Measurements from ENCODE around the gene ITGAD.
A peak's percentile ranks its signal among the peaks of the same experiment; 100 is the strongest.

The ITGAD gene

DNA sequence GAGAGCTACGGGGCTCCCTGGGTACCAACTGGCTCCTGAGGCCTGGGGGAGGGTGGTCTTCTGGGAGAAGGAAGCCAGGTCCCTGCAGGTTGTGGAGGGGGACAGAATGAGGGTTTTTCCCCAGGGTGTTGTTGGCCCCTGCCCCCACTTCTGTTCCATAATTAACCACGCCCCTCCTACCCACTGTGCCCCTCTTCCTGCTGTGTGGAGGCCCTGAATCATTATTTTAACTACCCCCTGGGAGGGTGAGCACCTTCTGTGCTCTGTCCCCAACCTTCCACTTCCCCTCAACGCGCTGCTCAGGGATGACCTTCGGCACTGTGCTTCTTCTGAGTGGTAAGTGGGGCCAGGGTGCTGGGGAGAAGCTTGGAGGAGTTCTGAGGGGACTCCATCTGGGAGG lies at the start of gene ITGAD:
Gene ITGAD (plus strand): TSS at position 280 of the 400 bp plus-strand sequence. CDS start 26 bp downstream, at position 306.
- Mint-ChIP-seq H3K27ac (no peak within 1 kb of the TSS), H3K27me3 (peaks cover 22% of the 10 kb centered on the region), H3K9me3 (no peaks in the 10 kb centered on the region), H3K4me1 (no peaks in the 10 kb centered on the region), H3K36me3 (no peaks in the 10 kb centered on the region), H3K4me3 (no peak within 1 kb of the TSS)
- no peak for DNase-seq
- CTCF ChIA-PET: no interaction called here

DNA sequence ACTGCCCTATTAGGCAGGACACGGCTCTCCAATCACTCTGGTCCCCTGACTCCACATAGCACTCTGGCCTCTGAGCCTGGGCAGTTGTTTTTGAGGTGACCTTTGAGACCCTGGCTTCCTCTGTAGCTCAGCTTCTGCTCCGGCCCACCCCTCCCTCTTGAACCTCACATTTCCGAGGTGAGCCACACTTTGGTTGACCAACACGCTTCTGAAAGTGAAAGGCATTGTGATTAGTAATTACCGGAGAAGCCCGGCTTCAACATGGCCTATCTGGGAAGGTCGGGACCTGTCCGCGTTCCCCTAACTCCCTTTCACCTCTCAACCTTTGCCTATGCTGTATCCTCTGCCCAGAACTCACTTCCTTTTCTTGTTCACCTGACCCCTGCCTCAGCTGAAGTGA lies 48.4 kb upstream of the ITGAD start:
- Mint-ChIP-seq H3K4me1 (peaks cover 9% of the 10 kb centered on the region), H3K27me3 (peaks cover 33% of the 10 kb centered on the region), H3K27ac (no peak overlapping the region), H3K4me3 (no peak overlapping the region), H3K36me3 (no peaks in the 10 kb centered on the region), H3K9me3 (no peaks in the 10 kb centered on the region)
- CTCF ChIA-PET: no interaction called here
- no peak for DNase-seq

DNA sequence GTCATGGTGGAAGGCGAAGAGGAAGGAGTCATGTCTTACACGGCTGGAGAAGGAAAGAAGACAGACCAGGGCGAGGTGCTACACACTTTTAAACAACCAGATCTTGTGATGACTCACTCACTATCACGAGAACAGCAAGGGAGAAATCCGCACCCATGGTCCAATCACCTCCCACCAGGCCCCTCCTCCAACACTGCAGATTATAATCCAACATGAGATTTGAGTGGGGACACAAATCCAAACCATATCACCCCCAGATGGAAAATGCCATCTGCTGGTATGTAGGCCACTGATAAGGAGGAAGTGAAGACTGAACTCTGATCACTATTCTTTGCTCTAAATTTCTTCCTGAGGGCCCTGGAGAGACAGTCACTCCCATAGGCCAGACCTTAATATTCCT lies 45.7 kb upstream of the ITGAD start:
- CTCF ChIA-PET: no interaction called here
- no peaks in the 10 kb centered on the region for H3K36me3 Mint-ChIP-seq
- H3K4me1 Mint-ChIP-seq: peaks cover 24% of the 10 kb centered on the region
- no peaks in the 10 kb centered on the region for H3K9me3 Mint-ChIP-seq
- H3K27ac Mint-ChIP-seq: no peak overlapping the region
- no peak overlapping the region for H3K4me3 Mint-ChIP-seq
- no peak for DNase-seq
- H3K27me3 Mint-ChIP-seq: peaks cover 42% of the 10 kb centered on the region

DNA sequence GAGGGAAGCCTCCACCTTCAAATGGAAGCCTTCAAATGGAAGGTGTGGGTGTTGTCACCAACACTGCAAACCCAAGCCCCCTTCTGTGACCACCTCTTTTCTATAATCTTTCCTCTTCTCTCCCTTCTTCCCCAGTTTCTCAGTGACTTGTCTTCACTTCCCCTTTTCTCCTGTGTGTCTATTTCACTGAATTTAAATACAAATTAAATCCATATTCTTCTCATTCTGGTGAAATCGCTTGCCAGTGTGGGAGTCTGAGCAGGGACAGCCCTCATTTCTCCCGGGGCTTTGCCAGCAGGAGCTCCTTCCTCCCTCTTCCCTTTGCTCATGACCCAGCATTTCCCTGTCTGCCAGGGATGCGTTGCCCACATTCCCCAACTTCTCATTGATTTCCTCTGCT lies 44.6 kb upstream of the ITGAD start:
- no peak for DNase-seq
- Mint-ChIP-seq H3K27me3 (peaks cover 44% of the 10 kb centered on the region), H3K36me3 (no peaks in the 10 kb centered on the region), H3K4me3 (no peak overlapping the region), H3K4me1 (peaks cover 34% of the 10 kb centered on the region), H3K27ac (no peak overlapping the region), H3K9me3 (no peaks in the 10 kb centered on the region)
- CTCF ChIA-PET: no interaction called here

DNA sequence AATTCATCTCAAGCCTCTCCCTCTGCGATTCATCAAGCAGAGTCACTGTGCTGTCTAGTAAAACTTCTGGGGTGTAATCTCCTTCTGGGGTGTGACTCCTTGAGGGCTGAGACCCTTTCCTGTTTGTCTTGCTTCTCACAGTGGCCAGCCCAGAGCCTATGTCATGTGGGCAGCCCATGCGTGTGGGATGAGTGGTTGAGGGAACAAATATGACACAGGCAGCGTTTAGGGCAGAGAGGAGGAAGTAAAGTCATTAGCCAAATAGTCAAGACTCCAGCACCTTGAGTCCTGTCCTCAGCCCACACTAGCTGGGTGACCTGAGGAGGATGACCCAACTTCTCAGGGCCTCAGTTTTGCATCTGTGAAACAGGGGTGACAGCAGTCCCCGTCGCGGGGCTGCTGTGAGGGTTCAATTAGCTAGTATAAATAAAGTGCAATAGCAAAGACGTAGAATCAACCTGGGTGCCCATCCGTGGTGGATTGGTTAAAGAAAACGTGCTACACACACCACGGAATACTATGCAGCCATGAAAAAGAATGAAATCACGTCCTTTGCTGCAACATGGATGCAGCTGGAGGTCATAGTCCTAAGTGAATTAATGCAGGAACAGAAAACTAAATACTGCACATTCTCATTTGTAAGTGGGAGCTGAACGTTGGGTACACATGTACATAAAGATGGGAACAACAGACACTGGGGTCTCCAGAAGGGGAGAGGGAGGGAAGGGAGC lies 42.7 kb upstream of the ITGAD start:
- no peak for DNase-seq
- CTCF ChIA-PET: no interaction called here
- Mint-ChIP-seq H3K36me3 (no peaks in the 10 kb centered on the region), H3K4me1 (peaks cover 45% of the 10 kb centered on the region), H3K27ac (no peak overlapping the region), H3K4me3 (no peak overlapping the region), H3K27me3 (peaks cover 41% of the 10 kb centered on the region), H3K9me3 (no peaks in the 10 kb centered on the region)

DNA sequence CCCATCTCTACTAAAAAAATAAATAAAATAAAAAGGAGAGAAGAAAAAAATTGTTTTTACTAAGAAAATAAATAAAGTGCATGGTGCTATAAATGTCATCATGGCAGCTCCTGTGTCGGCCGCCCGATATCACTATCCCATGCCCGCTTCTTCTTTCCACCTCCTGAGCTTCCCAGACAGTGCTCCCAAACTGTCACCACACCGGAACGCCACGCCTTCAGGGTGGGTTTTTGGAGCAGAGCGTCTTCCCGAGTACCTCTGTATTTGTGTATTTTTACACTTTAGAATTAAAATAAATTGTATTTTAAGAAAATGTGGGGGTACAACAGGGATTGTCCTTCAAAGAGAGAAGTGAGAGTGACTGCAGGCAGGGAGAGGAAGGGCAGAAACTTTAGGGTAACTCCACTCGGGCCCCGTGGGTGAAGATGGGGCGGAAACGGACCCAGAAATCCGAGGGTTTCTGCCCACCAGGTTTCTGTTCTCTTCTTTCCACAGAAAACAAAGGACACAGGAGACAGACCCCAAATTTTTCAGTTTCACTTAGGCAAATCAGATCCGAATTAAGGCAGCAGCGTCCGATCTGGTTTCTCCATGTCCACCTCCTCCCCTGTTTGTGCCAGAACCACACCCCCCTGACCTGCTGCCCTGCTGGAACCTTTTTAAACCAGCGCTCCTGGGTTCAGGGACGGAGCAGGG lies 41.7 kb upstream of the ITGAD start:
- Mint-ChIP-seq H3K4me1 (peaks cover 53% of the 10 kb centered on the region), H3K9me3 (no peaks in the 10 kb centered on the region), H3K27ac (no peak overlapping the region), H3K27me3 (peaks cover 40% of the 10 kb centered on the region), H3K4me3 (no peak overlapping the region), H3K36me3 (no peaks in the 10 kb centered on the region)
- CTCF ChIA-PET: no interaction called here
- DNase-seq: no peak

DNA sequence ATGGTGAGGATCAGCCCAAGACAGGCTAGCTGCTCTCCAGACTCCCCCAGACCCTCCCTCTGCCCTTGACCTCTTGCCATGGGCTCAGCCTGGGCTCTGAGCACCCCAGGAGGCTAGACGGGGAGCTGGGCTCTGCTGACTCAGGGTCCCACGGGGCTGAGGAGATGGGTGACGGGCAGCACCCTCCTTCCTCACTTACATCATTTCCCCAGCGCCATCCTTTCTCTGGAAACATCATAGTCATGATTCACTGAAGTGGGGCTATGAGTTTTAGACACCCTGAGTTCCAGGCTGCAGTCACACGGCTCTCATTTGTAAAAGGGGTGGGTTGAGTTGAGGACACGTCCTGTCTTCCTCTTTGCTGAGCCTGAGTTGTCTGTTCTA lies 41.2 kb upstream of the ITGAD start:
- H3K4me3 Mint-ChIP-seq: no peak overlapping the region
- no peaks in the 10 kb centered on the region for H3K36me3 Mint-ChIP-seq
- H3K4me1 Mint-ChIP-seq: peaks cover 56% of the 10 kb centered on the region
- CTCF ChIA-PET: no interaction called here
- no peaks in the 10 kb centered on the region for H3K9me3 Mint-ChIP-seq
- H3K27me3 Mint-ChIP-seq: peaks cover 35% of the 10 kb centered on the region
- DNase-seq: no peak
- H3K27ac Mint-ChIP-seq: no peak overlapping the region

DNA sequence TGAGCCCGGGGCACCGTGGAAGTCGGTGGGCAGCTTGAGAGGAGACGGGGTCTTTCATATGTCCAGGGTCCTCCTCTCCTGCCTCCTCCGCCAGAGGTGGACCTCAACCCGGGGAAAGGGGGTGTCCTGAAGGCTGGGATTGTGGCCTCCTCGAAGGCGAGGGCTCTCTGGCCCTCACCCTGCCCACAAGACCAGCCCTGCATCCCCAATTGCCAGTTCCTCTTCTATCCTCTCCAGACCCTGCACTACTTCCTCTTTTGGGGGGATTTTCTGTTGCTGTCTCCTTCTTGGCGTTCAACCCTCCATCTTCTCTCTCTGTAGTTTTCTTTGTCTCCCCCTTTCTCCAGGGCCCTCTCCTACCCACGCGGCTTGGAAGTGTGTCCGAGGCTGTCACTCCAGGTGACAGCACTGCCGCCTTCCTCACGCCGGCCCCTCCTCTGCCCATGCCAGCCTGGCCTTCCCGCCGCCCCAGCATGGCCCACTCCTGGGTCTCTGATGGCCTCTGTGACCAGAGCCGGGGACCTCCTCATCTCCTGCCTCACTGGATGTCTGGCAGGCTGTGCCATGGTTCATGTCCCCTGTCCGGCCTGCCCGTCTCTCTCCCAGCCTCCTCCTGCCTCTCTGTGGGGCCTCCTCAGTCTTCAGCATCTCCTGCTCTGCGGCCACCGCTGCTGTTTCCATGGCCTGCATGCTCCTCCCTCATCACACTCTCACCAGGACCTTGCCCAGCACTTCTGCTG lies 40.6 kb upstream of the ITGAD start:
- no peak for DNase-seq
- H3K9me3 Mint-ChIP-seq: no peaks in the 10 kb centered on the region
- H3K27me3 Mint-ChIP-seq: peaks cover 35% of the 10 kb centered on the region
- H3K27ac Mint-ChIP-seq: no peak overlapping the region
- peaks cover 60% of the 10 kb centered on the region for H3K4me1 Mint-ChIP-seq
- H3K36me3 Mint-ChIP-seq: no peaks in the 10 kb centered on the region
- no peak overlapping the region for H3K4me3 Mint-ChIP-seq
- CTCF ChIA-PET: interaction anchor here (0.5 to 1.3 kb wide), 2 partner anchors 19 to 22 kb away, joined by 3 read pairs; no protein-coding TSS in a partner anchor

DNA sequence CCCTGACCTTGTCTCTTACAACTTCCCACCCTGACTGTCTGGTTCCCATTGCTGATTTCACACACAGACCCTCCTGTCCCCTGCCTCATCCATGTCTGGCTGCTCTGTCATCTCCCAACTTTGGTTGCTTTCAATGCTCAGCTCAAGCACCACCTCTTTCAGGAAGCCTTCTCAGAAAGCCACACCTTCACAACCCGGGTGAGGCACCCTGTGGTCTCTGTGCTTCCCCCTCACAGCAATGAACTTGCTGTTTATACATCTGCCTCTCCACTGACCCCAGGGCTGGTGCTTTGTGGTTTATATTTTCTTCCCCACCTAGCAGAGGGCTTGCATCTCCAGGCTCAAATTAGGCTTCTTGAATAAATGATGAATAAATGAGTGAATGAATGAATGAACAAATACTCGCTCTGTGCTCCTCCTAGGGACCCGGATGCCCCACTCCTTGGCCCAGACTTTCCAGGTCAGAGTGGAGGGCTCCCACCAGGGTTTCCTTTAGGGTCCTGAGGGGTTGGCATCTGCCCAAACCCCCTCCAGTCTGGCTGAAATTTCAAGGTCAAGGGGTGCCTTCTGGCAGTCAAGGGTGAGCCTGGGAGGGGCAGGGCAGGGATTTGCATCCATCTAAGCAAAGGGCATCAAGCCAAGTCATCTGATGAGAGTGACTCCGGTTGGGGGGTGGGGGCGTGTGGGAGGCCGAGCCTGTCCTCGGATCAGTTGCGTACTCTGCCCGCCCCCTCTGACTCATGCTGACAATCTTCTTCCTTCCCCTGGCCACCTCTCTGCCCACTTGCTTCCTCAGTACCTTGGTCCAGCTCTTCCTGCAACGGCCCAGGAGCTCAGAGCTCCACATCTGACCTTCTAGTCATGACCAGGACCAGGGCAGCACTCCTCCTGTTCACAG lies 38.5 kb upstream of the ITGAD start, which contains the start of gene ITGAX:
Gene ITGAX (plus strand): TSS at position 783 of the 898 bp plus-strand sequence. CDS start 79 bp downstream, at position 862.
- Mint-ChIP-seq H3K27ac (peak within 1 kb of the TSS; percentile 90), H3K27me3 (peaks cover 22% of the 10 kb centered on the region), H3K9me3 (no peaks in the 10 kb centered on the region), H3K36me3 (no peaks in the 10 kb centered on the region), H3K4me3 (peak within 1 kb of the TSS; percentile 19), H3K4me1 (peaks cover 64% of the 10 kb centered on the region)
- DNase-seq: peak; percentile 73
- CTCF ChIA-PET: interaction anchor here (0.6 kb wide), 1 partner anchor 20 kb away, joined by 4 read pairs; no protein-coding TSS in a partner anchor

DNA sequence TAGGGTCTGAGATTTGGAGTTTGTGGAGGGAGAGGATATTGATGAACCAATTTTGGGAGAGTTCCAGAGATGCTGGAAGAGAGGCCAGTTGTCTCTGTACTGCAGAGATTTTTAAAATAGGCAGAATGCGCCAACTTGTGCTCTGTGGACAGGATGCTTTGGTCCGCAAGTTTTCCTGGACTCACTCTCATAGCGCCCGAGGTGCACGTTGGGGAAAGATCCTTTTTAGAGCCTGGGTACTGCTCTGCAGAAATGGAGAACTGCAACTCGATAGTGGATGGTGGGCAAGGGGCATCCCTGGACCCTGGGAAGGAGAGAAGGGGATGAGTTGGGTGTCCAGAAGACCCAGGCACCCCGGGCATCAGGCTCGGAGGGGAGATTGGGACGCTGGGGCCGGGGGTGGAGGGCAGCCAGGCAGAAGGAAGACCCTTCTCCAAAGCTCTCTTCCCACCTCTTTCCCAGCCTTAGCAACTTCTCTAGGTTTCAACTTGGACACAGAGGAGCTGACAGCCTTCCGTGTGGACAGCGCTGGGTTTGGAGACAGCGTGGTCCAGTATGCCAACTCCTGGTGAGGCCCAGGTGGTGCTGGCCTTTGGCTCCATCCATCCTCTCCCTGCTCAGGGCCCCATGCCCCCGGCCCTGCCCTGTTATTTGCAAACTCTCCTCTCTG lies 37.6 kb upstream of the ITGAD start:
- Mint-ChIP-seq H3K27me3 (peaks cover 22% of the 10 kb centered on the region), H3K4me1 (peaks cover 56% of the 10 kb centered on the region), H3K9me3 (no peaks in the 10 kb centered on the region), H3K36me3 (no peaks in the 10 kb centered on the region), H3K27ac (peak overlapping the region; percentile 90), H3K4me3 (no peak overlapping the region)
- CTCF ChIA-PET: no interaction called here
- no peak for DNase-seq

DNA sequence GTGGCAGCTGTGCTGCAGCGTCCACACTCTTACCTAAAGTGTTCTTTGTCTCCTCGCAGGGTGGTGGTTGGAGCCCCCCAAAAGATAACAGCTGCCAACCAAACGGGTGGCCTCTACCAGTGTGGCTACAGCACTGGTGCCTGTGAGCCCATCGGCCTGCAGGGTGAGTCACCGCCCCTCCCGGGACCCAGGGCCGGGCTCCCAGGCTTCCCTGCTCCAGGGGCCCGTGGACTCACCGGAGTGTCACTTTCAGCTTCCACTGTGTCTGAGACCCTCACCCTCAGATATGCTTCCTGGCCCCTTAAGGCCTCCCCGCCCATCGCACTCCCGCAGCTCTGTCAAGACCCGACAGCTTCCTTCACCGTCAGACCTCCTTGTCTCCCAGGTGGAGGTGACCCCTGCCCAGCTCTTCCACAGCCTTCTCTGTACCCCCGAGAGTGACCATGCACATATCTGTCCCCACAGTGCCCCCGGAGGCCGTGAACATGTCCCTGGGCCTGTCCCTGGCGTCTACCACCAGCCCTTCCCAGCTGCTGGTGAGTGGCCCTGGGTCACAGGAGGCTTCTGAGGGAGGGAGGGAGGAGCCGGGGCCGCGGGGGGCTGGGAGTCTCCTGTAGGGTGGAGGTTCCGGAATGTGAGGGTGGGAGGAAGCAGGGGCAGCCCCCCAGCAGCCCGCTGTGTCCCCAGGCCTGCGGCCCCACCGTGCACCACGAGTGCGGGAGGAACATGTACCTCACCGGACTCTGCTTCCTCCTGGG lies 36.4 kb upstream of the ITGAD start:
- DNase-seq: no peak
- Mint-ChIP-seq H3K9me3 (no peaks in the 10 kb centered on the region), H3K4me1 (peaks cover 56% of the 10 kb centered on the region), H3K36me3 (no peaks in the 10 kb centered on the region), H3K4me3 (no peak overlapping the region), H3K27me3 (peaks cover 18% of the 10 kb centered on the region), H3K27ac (no peak overlapping the region)
- CTCF ChIA-PET: no interaction called here

DNA sequence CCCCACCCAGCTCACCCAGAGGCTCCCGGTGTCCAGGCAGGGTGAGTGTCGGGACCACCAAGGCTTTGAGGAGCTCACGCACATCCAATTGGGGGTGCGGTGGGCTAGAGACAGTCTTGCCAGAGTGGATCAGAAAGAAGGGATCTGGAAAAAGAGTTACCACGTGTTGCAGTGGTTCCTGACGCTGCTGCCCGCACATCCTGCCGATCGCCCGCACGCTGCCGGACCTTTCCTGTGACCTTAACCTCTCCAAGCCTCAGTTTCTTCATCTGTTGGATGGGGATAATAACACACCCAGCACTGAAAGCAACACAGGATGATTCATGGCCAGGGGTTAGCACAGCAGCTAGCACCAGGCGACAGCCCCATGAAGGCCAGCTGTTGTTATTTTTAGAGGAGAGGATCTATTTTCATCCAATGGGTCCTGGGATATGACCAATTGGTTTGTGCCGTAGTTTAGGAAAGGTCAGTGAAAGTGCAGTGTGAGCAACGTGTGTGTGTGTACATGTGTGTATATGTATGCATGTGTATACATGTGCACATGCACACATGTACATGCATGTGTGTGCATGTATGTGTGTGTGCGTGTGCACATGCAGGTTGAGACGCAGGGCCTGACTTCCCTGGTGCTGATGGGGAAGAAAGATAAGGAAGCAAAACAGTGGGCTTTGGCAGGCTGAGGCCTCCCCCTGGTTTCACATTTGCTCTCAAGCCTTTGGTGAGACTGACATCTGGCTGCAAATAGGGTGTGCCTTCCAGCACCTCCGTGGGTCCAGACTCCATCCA lies 35.6 kb upstream of the ITGAD start:
- Mint-ChIP-seq H3K27ac (no peak overlapping the region), H3K27me3 (peaks cover 10% of the 10 kb centered on the region), H3K4me1 (peaks cover 48% of the 10 kb centered on the region), H3K36me3 (no peaks in the 10 kb centered on the region), H3K9me3 (no peaks in the 10 kb centered on the region), H3K4me3 (no peak overlapping the region)
- CTCF ChIA-PET: no interaction called here
- DNase-seq: peak; percentile 39

Data from activated naive CD4-positive, alpha-beta T cell treated with anti-CD3 and anti-CD28 coated beads, Interleukin-2, amount 10 ng/mL, durations not matched to agents 7 days and 5 days (primary cell).